GM12878 (cell line): Measurements from ENCODE around the gene SEC24D. TPM values are rescaled to one million over a fixed set of nuclear protein-coding genes. Genes with fewer than 3 reads are reported as not detected.

Source experiments
- ATAC-seq: fragments of 200-7000 bp; cut with Tn5 transposase; 3 replicates; pipeline ENCODE4 v1.9.1; 2020; ENCODE audit warnings: mild to moderate bottlenecking, moderate library complexity
- BruUV-seq: library from RNA; stranded (reverse); fragments of 400-500 nt; replicated peaks from 2 replicates; lab custom pipeline; 2021; lab: Mats Ljungman, UMichigan
- CTCF ChIA-PET: fragments of 300-600 bp; sonication (Branson Sonifier 250); formaldehyde crosslinking; extraction: SDS; loops from one replicate; lab custom pipeline; 2021; ENCODE audit warnings: inconsistent platforms; lab: Yijun Ruan, JAX
- POLR2A ChIA-PET: fragments of 350-600 bp; formaldehyde crosslinking; extraction: SDS; loops from one replicate; lab custom pipeline; 2021; ENCODE audit warnings: inconsistent platforms; lab: Charles Lee
- RAD21 ChIA-PET: fragments of 300-600 bp; sonication (Branson Sonifier 250); formaldehyde crosslinking; loops from one replicate; lab custom pipeline; 2023; ENCODE audit warnings: antibody characterized with exemption; ENCODE audit not compliant: unreplicated experiment; lab: Charles Lee
- SMC1A ChIA-PET: fragments of 300-600 bp; sonication (Branson Sonifier 250); formaldehyde crosslinking; loops from one replicate; lab custom pipeline; 2023; ENCODE audit not compliant: unreplicated experiment, uncharacterized antibody; lab: Charles Lee
- DNase-seq: peaks from one replicate; pipeline ENCODE4 v3.0.0-alpha.2; 2011; ENCODE audit warnings: low read depth, low spot score
- FAIRE-seq: peaks from 3 replicates; lab custom pipeline; 2011; peaks lifted over from hg19 to GRCh38; lab: Jason Lieb, UNC
- H2AFZ ChIP-seq: 2 replicates; pipeline ENCODE4 v1.6.0; 2011; ENCODE audit warnings: low read depth, low read length, control low read depth; ENCODE audit not compliant: control insufficient read depth
- H3K27ac ChIP-seq: 2 replicates; pipeline ENCODE4 v1.5.1; 2011; ENCODE audit warnings: control low read depth; ENCODE audit not compliant: control insufficient read depth, insufficient read depth
- H3K27me3 ChIP-seq, 2 experiments: replicated peaks in 1 of 2; 2 replicates each; pipeline versions ENCODE4 v1.6.0 to v1.6.1; 2011; ENCODE audit warnings: low read length in 1 of 2; ENCODE audit not compliant: control insufficient read depth in 2 of 2, insufficient read depth in 2 of 2
- H3K36me3 ChIP-seq, 2 experiments: 2 replicates each; pipeline ENCODE4 v1.5.1; 2011; ENCODE audit warnings: low read length in 1 of 2; ENCODE audit not compliant: control insufficient read depth in 2 of 2, insufficient read depth in 2 of 2
- H3K4me1 ChIP-seq: 2 replicates; pipeline ENCODE4 v1.6.1; 2011; ENCODE audit warnings: mild to moderate bottlenecking, low read length, moderate library complexity, mixed read lengths; ENCODE audit not compliant: control insufficient read depth, insufficient read depth
- H3K4me2 ChIP-seq: 2 replicates; pipeline ENCODE4 v1.6.0; 2011; ENCODE audit warnings: control low read depth; ENCODE audit not compliant: control insufficient read depth, insufficient read depth
- H3K4me3 ChIP-seq: fragments of 200-600 bp; sonication (generic); 2 replicates; pipeline ENCODE4 v1.5.1; 2016
- H3K79me2 ChIP-seq: 2 replicates; pipeline ENCODE4 v1.6.0; 2011; ENCODE audit warnings: low read length; ENCODE audit not compliant: control insufficient read depth, insufficient read depth
- H3K9ac ChIP-seq: 2 replicates; pipeline ENCODE4 v1.8.0; 2011; ENCODE audit warnings: low read length, control low read depth, mixed read lengths; ENCODE audit not compliant: control insufficient read depth, insufficient read depth
- H3K9me3 ChIP-seq: replicated peaks from 3 replicates; pipeline ENCODE4 v1.5.1; 2011; ENCODE audit warnings: mild to moderate bottlenecking, low read length; ENCODE audit not compliant: control insufficient read depth, insufficient read depth
- H4K20me1 ChIP-seq: 2 replicates; pipeline ENCODE4 v1.6.0; 2011; ENCODE audit not compliant: control insufficient read depth, insufficient read depth
- ATF2 ChIP-seq: IDR thresholded peaks from 2 replicates; pipeline ENCODE4 v1.6.1; 2012; ENCODE audit warnings: low read length, inconsistent platforms
- BCL3 ChIP-seq: IDR thresholded peaks from 2 replicates; pipeline ENCODE4 v1.6.1; 2011; ENCODE audit warnings: borderline replicate concordance, low read depth, mild to moderate bottlenecking, moderate library complexity, low read length; ENCODE audit not compliant: insufficient read depth, poor library complexity, severe bottlenecking
- BMI1 ChIP-seq: fragments of 450-650 bp; IDR thresholded peaks from 2 replicates; pipeline ENCODE4 v1.6.1; 2016; ENCODE audit warnings: mild to moderate bottlenecking, moderate library complexity, borderline replicate concordance
- HSF1 ChIP-seq: fragments of 150-350 bp; IDR thresholded peaks from 2 replicates; pipeline ENCODE4 v1.6.1; 2014; ENCODE audit warnings: mild to moderate bottlenecking, low read depth, low read length
- IKZF2 ChIP-seq, 2 experiments: fragments of 450-650 bp; IDR thresholded peaks; 2 replicates each; pipeline ENCODE4 v1.6.1; 2017; ENCODE audit warnings: mild to moderate bottlenecking in 2 of 2, moderate library complexity in 2 of 2
- JUNB ChIP-seq: IDR thresholded peaks from 2 replicates; pipeline ENCODE4 v1.6.1; 2016; ENCODE audit warnings: antibody characterized with exemption, mild to moderate bottlenecking
- MTA2 ChIP-seq: fragments of 450-650 bp; IDR thresholded peaks from 2 replicates; pipeline ENCODE4 v1.6.1; 2016; ENCODE audit warnings: low read depth, mild to moderate bottlenecking, moderate library complexity
- MTA3 ChIP-seq: IDR thresholded peaks from 2 replicates; pipeline ENCODE4 v1.6.1; 2012; ENCODE audit warnings: low read length, inconsistent platforms, borderline replicate concordance
- NFIC ChIP-seq: IDR thresholded peaks from 2 replicates; pipeline ENCODE4 v1.6.1; 2012; ENCODE audit warnings: low read depth, mild to moderate bottlenecking, inconsistent platforms, low read length, moderate library complexity
- NFYB ChIP-seq: IDR thresholded peaks from 2 replicates; pipeline ENCODE4 v1.6.1; 2011; ENCODE audit warnings: low read depth, mild to moderate bottlenecking, low read length, improper control_type of control experiment, moderate library complexity; ENCODE audit not compliant: insufficient read depth
- RB1 ChIP-seq: fragments of 450-650 bp; formaldehyde crosslinking; IDR thresholded peaks from 2 replicates; pipeline ENCODE4 v1.6.1; 2017; ENCODE audit warnings: mild to moderate bottlenecking, borderline replicate concordance
- RFX5 ChIP-seq: IDR thresholded peaks from 2 replicates; pipeline ENCODE4 v1.6.1; 2011; ENCODE audit warnings: low read depth, low read length, improper control_type of control experiment
- SIN3A ChIP-seq: IDR thresholded peaks from 2 replicates; pipeline ENCODE4 v1.6.1; 2012; ENCODE audit warnings: low read depth, low read length, improper control_type of control experiment
- SMAD1 ChIP-seq: fragments of 450-650 bp; IDR thresholded peaks from 2 replicates; pipeline ENCODE4 v1.6.1; 2018; ENCODE audit warnings: mild to moderate bottlenecking, low read depth; ENCODE audit not compliant: partially characterized antibody
- SUPT20H ChIP-seq: IDR thresholded peaks from 2 replicates; pipeline ENCODE4 v1.6.1; 2011; ENCODE audit warnings: low read depth, mild to moderate bottlenecking, low read length, moderate library complexity, borderline replicate concordance; ENCODE audit not compliant: control insufficient read depth
- TCF7 ChIP-seq: IDR thresholded peaks from 2 replicates; pipeline ENCODE4 v1.6.1; 2014; ENCODE audit warnings: antibody characterized with exemption, borderline replicate concordance
- WGBS: methylation state at CpG from one replicate; pipeline ENCODE4 v1.1.6; 2016; ENCODE audit warnings: low lambda C conversion rate; ENCODE audit not compliant: insufficient replicate concordance, insufficient coverage; ENCODE audit errors: missing lambda C conversion rate; 5-methylcytosine and 5-hydroxymethylcytosine counted together
- in situ Hi-C: fragments of 300-500 bp; cut with MboI; formaldehyde crosslinking; loops from 9 replicates; pipeline ENCODE4 v1.14.3; 2018; ENCODE audit warnings: mixed read lengths
- intact Hi-C: fragments of 100-400 bp; cut with micrococcal nuclease; formaldehyde crosslinking; loops from one replicate; pipeline ENCODE4 v1.14.2; 2022; ENCODE audit not compliant: unreplicated experiment
- polyA plus RNA-seq, 11 experiments: library from polyadenylated mRNA; depleted of rRNA in 4 of 11; unstranded in 6 of 11; stranded (reverse) in 5 of 11; fragments of >200 nt; fragmentation: Nextera tagmentation in 4 of 11; fragmentation: Illumina TruSeq in 1 of 11; extraction: Ambion mirVana in 4 of 11; extraction: Trizol in 1 of 11; gene quantifications; 1 replicate in 1 of 11; 2 replicates in 10 of 11; pipeline versions ENCODE4 v1.2.1 to v1.2.3, GENCODE V29; 2011 to 2016; ENCODE audit warnings: inconsistent platforms in 2 of 11, missing spikeins in 2 of 11, low read depth in 1 of 11
- total RNA-seq, 4 experiments: library from RNA; depleted of rRNA in 3 of 4; stranded (reverse); fragments of >200 nt in 3 of 4; fragmentation: Illumina TruSeq in 1 of 4; extraction: Trizol in 1 of 4; gene quantifications; 2 replicates each; pipeline versions ENCODE4 v1.2.1 to v1.2.3, GENCODE V29; 2013 to 2021

The SEC24D gene
- total and polyA plus RNA-seq, 10 of the 15 experiments (the other 5 are each of a cell fraction or from before 2014, with no cell fraction given): 12.8 to 61.9 (median 25.6) TPM

GRCh38 chr4:118836301-118837120, 585 bp upstream of the SEC24D start (continued):
- TF ChIP-seq ATF2 (peak; percentile 63), BMI1 (0 out of 2 replicates have a peak, but pooled peaks have one; percentile 32), IKZF2 (IDR thresholded peaks at IDR 0.05) (peak; percentile 53 to 56; a peak in 3 of 4 replicates)

- Histone ChIP-seq H4K20me1 (no peaks in the 10 kb centered on the region), H3K4me3 (peak overlapping the region; percentile 77), H3K4me2 (peak overlapping the region; percentile 82), H3K27ac (peak overlapping the region; percentile 92), H3K27me3 (no peaks in the 10 kb centered on the region), H3K36me3 (peaks cover 2 to 5% of the 10 kb centered on the region in 2 experiments; a peak in 3 of 4 replicates), H3K9ac (peak overlapping the region; percentile 95), H3K9me3 (no peaks in the 10 kb centered on the region), H3K79me2 (peaks cover 43% of the 10 kb centered on the region), H2AFZ (peak overlapping the region; percentile 80), H3K4me1 (peaks cover 8% of the 10 kb centered on the region)
- TSS peak; percentile 76 for BruUV-seq
- DNase-seq (peak; percentile 62), FAIRE-seq (peak; percentile 84), ATAC-seq (peak; percentile 79)
- POLR2A ChIA-PET: interaction anchor here (0.5 to 2.4 kb wide), 6 partner anchors 9 to 153 kb away, joined by 3 to 9 read pairs (median 4); partner anchors contain the start of gene METTL14
- WGBS: 2% methylated on average over 13 of the region's 13 CpGs
- RAD21 ChIA-PET: interaction anchor here (1.0 to 2.0 kb wide), 2 partner anchors 9 to 150 kb away, joined by 3 to 6 read pairs; partner anchors contain the start of gene METTL14
- in situ Hi-C loops (no loop called here), intact Hi-C loops (no loop called here)
- SMC1A ChIA-PET: interaction anchor here (1.1 to 4.7 kb wide), 3 partner anchors 9 to 16 kb away, joined by 3 to 19 read pairs (median 3); no protein-coding TSS in a partner anchor
- CTCF ChIA-PET: interaction anchor here (0.6 to 1.5 kb wide), 5 partner anchors 9 to 1231 kb away, joined by 3 to 5 read pairs (median 4); no protein-coding TSS in a partner anchor
- TF ChIP-seq JUNB (no peak), TCF7 (no peak), RB1 (no peak), RFX5 (no peak), MTA2 (no peak), NFYB (peak; percentile 68; the same call in 1 of the 2 replicates), BCL3 (no peak), SIN3A (0 out of 2 replicates have a peak, but pooled peaks have one; percentile 20), SMAD1 (no peak), SUPT20H (no peak), MTA3 (0 out of 2 replicates have a peak, but pooled peaks have one; percentile 55), NFIC (peak; percentile 60; the same call in 1 of the 2 replicates), HSF1 (no peak)
Measured at GRCh38 chr4:118834960-118835569, 861 bp downstream of the SEC24D start.
